Neuron (in vitro differentiated cells): ENCODE results near the gene MBD1.

ENCODE experiments used
- H2AFZ ChIP-seq: one replicate; pipeline ENCODE4 v1.6.1; 2013; ENCODE audit warnings: low read depth, mild to moderate bottlenecking, inconsistent platforms, low read length, moderate library complexity
- H3K27me3 ChIP-seq: one replicate; pipeline ENCODE4 v1.6.1; 2013; ENCODE audit warnings: low read length; ENCODE audit not compliant: insufficient read depth
- H3K36me3 ChIP-seq: one replicate; pipeline ENCODE4 v1.6.1; 2013; ENCODE audit warnings: low read length; ENCODE audit not compliant: insufficient read depth
- H3K4me1 ChIP-seq: one replicate; pipeline ENCODE4 v1.6.1; 2013; ENCODE audit warnings: low read length; ENCODE audit not compliant: insufficient read depth
- H3K4me3 ChIP-seq: 2 replicates; pipeline ENCODE4 v1.5.1; 2013; ENCODE audit warnings: mild to moderate bottlenecking, low read length, moderate library complexity
- H3K9me3 ChIP-seq: one replicate; pipeline ENCODE4 v1.6.1; 2013; ENCODE audit warnings: low read length

MBD1 gene

DNA sequence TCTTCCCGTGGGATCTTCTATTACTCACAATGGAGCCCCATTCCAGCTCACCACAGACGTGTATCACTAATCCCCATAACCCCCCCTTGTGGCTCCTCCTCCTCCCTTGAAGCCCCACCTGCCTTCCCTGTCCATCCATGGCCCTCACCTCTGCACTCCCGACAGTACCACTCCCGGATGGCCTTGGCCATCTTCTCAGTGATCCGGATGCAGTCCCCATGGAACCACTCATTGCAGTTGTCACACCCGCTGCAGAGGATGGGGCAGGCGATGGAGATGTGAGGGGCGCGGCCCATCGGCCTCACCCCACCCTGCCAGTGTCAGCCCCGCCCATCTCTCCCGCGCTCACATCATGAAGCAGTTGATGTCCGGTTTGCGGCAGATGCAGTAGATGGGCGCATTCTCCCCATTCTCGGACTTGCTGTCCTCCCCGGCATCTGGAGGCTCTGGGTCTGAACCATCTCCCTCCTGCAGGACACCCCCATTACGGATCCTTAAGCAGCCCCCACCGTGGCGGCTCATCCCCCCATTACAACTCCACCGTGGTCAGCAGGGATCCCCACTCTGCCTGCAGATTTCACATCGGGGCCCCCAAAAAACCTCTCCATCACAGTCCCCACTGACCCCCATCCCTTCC, 5.2 kb upstream of the MBD1 start:
- Histone ChIP-seq H3K4me1 (peaks cover 9% of the 10 kb centered on the region), H3K27me3 (peaks cover 5% of the 10 kb centered on the region), H3K9me3 (no peaks in the 10 kb centered on the region), H2AFZ (peak overlapping the region; percentile 73), H3K4me3 (peak overlapping the region; percentile 88), H3K36me3 (peaks cover 32% of the 10 kb centered on the region)

DNA sequence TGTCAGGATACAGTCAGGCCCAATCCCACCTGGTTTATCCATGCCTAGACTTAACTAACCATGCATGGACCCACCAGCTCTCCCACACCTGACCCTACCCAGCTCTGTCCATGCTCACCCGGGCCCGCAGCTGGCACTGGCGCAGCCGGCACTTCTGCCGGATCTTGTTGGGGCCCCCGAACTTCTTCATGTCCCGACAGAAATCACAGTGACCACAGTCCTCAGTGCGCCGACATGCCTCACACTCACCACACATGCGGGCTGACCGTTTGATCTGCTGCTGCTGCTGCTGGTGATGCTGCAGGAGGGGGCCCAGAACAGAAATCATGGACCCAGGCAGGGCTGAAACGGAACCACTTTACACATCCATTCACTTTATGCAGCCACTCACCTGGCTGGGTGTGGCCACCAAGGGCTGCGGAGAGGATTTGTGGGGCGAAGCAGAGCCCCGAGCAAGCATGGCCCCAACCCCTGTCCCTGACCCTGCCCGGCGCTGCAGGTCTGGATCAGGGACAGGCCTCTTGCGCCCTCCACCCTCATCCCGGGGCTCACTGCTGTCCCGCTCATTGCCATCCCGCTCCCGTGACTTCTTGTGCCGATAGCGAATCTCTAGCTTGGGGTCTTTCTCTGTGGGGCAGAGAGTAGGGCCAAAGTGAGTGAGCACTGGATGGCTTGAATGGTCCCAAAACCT, 4.5 kb upstream of the MBD1 start:
- Histone ChIP-seq H3K27me3 (peaks cover under 1% of the 10 kb centered on the region), H3K4me3 (peak overlapping the region; percentile 88), H3K9me3 (no peaks in the 10 kb centered on the region), H3K4me1 (peaks cover 9% of the 10 kb centered on the region), H2AFZ (no peak overlapping the region), H3K36me3 (peaks cover 32% of the 10 kb centered on the region)

DNA sequence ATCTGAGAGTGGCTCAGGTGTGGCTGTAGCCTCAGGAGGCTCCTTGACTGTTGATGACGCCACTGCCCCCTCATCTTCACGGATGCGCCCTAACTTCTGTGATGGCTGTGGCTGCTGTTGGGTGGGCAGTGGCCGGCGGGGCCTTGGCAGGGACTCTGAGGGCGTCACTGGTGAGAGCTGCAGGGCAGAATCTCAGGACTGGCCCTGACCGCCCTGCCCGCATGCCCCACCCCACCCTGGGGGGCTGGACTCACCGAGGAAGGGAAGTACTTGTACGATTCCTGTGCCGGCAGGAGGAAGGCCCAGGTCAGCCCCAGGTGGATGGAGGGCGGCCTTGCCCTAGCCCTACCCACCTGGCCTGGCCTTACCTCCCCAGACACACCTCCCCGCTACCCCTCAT, 3.7 kb upstream of the MBD1 start:
- Histone ChIP-seq H3K27me3 (no peaks in the 10 kb centered on the region), H3K36me3 (peaks cover 32% of the 10 kb centered on the region), H2AFZ (no peak overlapping the region), H3K9me3 (peaks cover 2% of the 10 kb centered on the region), H3K4me1 (peaks cover 14% of the 10 kb centered on the region), H3K4me3 (no peak overlapping the region)

DNA sequence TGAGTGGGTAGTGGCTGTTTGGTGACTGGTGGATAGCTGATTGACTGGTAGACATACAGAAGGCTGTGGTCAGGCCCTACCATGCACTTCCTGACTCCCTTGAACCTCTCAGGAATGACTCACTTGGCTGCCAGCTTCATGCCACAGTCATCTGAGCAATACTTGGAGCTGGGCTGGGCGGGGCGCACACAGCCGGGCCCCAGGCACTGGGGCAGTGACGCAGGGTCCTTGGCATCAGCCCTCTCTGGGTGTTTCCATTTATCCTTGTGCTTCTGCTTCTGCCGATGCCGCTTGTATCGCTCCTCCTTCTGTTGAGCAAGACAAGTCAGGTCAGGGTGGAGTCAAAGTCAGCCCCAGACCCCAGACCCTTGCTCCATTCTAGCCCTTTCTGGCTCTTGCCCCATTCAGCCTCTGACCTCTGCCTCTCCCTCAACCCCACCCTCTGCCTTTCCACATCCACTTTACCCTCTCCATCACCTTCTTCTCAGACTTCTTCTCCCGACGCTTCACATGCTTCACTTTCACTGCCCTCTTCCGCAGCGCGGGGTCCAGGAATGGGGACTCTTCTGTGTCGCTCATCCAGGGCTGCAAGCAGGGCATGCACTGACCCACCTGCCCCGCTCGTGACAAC, 3.0 kb upstream of the MBD1 start:
- peaks cover 39% of the 10 kb centered on the region for H3K36me3 ChIP-seq
- no peak overlapping the region for H3K4me3 ChIP-seq

DNA sequence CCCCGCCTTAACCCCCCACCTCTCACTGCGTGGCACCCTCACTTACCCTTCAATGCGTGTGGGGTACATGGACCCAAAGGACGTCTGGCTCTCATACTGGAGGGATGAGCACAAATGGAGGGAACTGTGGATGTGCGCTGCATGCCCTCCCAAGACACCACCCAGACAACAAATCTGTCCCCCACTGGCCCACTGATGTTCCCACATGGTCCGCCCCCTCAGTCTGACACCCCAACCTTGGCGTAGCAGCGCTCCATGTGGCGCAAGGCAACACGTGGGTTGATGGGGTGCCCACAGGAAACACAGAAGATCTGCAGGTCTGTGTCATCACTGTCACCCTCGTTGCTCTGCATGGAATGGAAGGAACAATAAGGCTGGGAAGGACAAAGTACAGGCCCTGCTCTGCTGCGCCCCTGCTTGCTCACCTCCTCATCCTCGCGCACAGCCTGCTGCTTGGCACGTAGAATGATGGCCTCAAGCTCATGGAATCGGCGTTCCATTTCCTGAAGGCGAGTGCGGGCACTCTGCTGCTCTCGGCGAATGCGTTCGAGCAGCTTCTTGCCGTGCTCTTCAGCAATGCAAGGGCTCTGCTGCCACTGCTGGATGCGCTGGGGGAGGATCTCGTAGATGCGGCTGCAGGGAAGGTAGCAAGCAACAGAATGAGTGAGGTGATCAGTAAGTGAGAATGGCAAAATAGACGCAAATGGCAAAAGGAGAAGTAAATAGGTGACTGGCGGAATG, 2.3 kb upstream of the MBD1 start:
- Histone ChIP-seq H3K9me3 (peaks cover 2% of the 10 kb centered on the region), H3K4me1 (peaks cover 17% of the 10 kb centered on the region), H3K27me3 (no peaks in the 10 kb centered on the region), H2AFZ (no peak overlapping the region), H3K4me3 (no peak overlapping the region), H3K36me3 (peaks cover 46% of the 10 kb centered on the region)

More for the DNA sequence above, 3.0 kb upstream of the MBD1 start:
- Histone ChIP-seq H3K4me1 (peaks cover 17% of the 10 kb centered on the region), H2AFZ (no peak overlapping the region), H3K27me3 (no peaks in the 10 kb centered on the region), H3K9me3 (peaks cover 2% of the 10 kb centered on the region)

DNA sequence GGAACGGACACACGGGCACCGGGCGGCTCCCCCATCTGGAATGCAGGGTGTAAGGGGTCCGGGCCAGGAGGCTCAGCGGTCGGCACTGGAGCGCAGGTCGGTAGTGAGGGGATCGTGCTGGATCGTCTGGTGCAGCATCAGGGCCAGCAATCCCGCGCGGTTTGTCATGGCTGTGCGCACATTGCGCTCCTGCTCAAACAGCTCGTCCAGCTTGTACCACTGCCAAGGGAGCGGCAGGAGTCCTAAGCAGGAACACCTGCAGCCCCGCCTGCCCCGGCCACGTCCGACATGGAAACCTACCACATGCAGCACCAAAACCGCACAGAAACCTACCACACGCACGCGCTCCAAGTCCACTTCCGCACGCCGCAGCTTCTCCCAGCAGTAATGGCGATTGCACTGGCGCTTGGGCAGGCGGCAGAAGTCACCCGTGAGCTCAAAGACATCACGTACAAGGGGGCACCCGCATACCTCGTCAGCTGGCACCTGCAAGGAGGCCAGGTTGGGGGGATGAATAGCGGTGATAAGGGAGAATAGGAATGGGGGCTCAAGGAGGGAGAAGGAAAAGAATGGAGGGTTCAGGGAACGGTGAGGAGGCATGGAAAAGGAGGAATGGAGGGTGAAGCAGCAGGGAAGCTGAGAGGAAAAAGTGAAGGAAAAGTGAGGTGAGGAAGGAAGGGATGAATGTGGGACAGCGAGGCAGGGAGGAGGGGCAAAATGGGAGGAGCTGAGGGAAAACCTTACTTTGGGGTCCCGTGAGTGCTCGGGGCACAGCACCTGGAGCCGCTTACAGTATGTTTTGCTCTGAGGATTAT, 1.4 kb upstream of the MBD1 start:
- Histone ChIP-seq H3K4me1 (peaks cover 17% of the 10 kb centered on the region), H2AFZ (no peak overlapping the region), H3K4me3 (no peak overlapping the region), H3K27me3 (no peaks in the 10 kb centered on the region), H3K36me3 (peaks cover 53% of the 10 kb centered on the region), H3K9me3 (peaks cover 2% of the 10 kb centered on the region)

DNA sequence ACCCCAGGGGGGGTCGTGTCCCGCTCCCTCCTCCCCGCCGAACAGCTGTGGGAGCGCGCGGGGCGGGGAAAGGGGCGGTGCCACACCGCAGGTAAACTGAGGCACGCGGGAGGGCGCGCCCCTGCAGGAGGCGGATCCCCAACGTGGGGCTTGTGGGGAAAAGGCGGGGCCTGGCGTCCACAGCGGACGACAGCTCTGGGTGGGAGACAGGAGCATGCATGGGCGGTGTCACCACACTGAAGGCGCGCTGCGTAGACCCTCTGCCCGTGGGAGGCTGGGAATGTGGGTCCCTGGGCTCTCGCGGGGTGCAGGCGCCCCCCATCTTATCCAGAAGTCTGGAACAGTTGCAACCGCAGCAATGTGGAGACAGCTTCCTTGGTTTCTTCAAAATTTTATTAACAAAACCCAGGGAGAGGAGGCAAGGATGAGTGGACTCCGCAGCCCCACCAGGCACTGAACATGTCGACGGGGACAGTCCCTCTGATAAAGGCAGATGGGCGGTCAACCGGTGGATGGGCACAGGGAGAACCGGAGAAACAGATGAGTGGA, 723 bp upstream of the MBD1 start:
- peaks cover 55% of the 10 kb centered on the region for H3K36me3 ChIP-seq

DNA sequence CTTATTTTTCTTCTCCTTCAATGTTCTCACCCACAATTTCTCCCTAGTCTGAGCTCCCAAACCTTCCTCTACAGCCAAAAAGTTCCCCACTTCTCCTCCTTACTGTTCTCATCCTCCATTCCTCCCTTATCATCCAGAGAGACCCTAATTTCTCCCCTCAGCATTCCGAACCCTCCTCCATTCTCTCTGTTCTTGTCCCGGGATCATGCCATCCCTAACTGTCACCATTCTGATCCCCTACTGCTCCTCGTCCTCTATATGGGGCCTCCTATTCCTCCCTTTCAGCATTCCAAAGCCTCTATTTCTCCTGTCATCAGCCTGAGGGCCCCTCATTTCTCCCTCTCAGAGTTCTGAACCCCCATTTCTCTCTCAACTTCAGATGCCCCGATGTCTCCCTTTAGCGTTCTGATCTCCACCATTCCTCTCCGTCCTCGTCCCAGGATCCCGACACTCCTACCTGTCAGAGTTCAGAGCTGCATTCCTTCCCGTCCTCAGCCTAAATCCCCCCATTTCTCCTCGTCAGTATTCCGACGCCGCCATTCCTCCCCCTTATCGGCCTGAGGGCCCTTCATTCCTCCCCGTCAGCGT, 522 bp downstream of the MBD1 start:
- Histone ChIP-seq H3K27me3 (no peaks in the 10 kb centered on the region), H2AFZ (peak overlapping the region; percentile 35), H3K4me1 (peaks cover 8% of the 10 kb centered on the region), H3K36me3 (peaks cover 68% of the 10 kb centered on the region), H3K9me3 (peaks cover 2% of the 10 kb centered on the region), H3K4me3 (peak overlapping the region; percentile 76)

More for the DNA sequence above, 723 bp upstream of the MBD1 start:
- peak overlapping the region; percentile 35 for H2AFZ ChIP-seq
- H3K4me3 ChIP-seq = peak overlapping the region; percentile 76
- H3K4me1 ChIP-seq = peaks cover 17% of the 10 kb centered on the region
- no peaks in the 10 kb centered on the region for H3K27me3 ChIP-seq
- H3K9me3 ChIP-seq = peaks cover 2% of the 10 kb centered on the region

DNA sequence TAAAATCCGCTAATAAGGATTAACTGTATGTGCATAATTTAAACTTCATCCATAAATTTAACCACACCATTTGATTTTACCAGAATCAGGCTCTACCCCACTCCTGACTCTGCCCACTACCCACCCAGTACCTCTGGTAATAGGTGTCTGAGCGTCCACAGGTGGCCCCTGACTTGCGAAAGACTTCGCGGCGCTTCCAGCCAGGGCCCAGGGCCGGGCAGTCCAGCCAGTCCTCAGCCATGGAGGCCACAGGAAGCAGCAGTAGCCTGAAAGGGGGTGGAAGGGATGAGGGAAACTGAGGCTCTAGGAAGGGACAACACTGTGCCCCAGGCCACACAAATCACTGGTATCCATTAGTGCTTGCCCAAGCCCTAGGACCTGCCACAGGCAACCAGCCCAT, 1.6 kb downstream of the MBD1 start:
- peaks cover 8% of the 10 kb centered on the region for H3K4me1 ChIP-seq
- H3K4me3 ChIP-seq = peak overlapping the region; percentile 76
- H3K27me3 ChIP-seq = no peaks in the 10 kb centered on the region
- peaks cover 71% of the 10 kb centered on the region for H3K36me3 ChIP-seq
- H3K9me3 ChIP-seq = peaks cover 2% of the 10 kb centered on the region
- no peak overlapping the region for H2AFZ ChIP-seq

DNA sequence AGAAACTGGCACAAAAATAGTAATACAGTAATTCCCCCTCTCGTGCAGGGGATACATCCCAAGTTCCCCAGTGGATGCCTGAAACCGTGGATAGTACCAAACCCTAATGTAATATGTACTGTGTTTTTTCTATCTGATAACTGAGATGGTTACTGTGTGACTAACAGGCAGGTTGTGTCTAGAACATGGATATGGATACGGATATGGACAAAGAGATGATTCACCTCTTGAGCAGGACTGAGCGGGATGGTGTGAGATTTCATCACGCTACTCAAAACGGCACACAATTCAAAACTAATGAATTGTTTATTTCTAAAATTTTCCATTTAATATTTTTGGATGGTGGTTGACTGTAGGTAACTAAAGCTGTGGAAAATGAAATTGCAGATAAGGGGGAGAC, 3.4 kb downstream of the MBD1 start:
- H3K4me1 ChIP-seq = peaks cover 8% of the 10 kb centered on the region
- H3K9me3 ChIP-seq = peaks cover 2% of the 10 kb centered on the region
- no peak overlapping the region for H3K4me3 ChIP-seq
- H2AFZ ChIP-seq = no peak overlapping the region
- H3K36me3 ChIP-seq = peaks cover 71% of the 10 kb centered on the region
- H3K27me3 ChIP-seq = no peaks in the 10 kb centered on the region

DNA sequence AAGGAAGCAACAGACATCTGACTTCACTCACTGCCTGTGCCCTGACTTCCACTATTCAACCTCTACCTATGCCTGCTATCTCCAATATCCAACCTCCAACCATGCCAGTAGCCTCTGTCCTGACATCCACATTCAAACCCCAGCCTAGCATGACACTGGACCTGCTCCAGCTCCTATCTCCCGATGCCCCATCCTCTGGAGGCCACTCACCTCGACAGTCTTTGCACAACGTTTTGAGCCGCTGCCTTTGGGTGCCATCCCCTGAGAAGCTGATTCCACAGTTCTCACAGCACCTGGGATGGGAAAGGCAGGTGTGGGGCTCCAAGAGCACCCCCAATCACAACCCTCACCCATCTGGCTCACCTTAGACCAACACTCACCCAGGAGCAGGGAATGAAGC, 4.9 kb downstream of the MBD1 start:
- no peak overlapping the region for H3K4me3 ChIP-seq
- no peak overlapping the region for H2AFZ ChIP-seq
- no peaks in the 10 kb centered on the region for H3K27me3 ChIP-seq
- peaks cover 77% of the 10 kb centered on the region for H3K36me3 ChIP-seq
- H3K9me3 ChIP-seq = peaks cover 2% of the 10 kb centered on the region
- H3K4me1 ChIP-seq = peaks cover 8% of the 10 kb centered on the region

DNA sequence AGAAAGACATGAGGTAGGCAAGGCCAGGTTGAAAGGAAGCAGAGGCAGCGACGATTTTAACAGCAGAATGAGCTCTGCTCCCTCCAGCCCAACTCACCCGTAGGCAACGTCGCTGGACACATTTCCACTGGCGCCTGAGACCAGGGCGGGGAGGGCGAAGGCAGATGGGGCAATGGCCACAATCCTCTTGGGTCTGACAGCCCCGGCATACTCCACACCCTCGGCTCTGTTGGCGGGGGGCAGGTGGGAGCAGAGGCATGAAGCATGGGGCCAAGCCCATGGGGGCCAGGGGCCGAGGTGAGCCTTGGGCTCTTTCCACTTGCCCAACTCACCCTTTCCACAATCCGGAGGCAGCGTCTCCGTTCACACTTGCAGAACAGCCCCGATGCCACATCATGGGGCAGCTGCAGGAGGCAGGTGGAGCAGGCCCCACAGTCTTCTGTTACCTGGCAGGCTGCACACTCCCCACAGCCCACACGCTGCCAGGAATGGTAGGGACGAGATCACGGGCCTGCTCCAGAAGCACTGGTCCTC, 5.8 kb downstream of the MBD1 start:
- Histone ChIP-seq H3K27me3 (no peaks in the 10 kb centered on the region), H3K36me3 (peaks cover 85% of the 10 kb centered on the region), H3K4me1 (peaks cover 8% of the 10 kb centered on the region), H3K9me3 (peaks cover 2% of the 10 kb centered on the region), H3K4me3 (no peak overlapping the region), H2AFZ (no peak overlapping the region)
